ELF-1 (cell line): Measurements from ENCODE around the gene PABPC3.

Source experiments
- DNase-seq: peaks from one replicate; pipeline ENCODE4 v3.0.0-alpha.2; 2016; ENCODE audit warnings: low read depth, low spot score

Gene PABPC3

GRCh38 chr13:25111585-25111956, 15.6 kb downstream of the PABPC3 start:
- DNase-seq: no peak

GRCh38 chr13:25112695-25113255, 16.8 kb downstream of the PABPC3 start:
- DNase-seq: no peak

GRCh38 chr13:25114220-25114619, 18.3 kb downstream of the PABPC3 start:
- peak; percentile 94 for DNase-seq

- peak; percentile 80 for DNase-seq
Observed at GRCh38 chr13:25116044-25116443, 20.1 kb downstream of the PABPC3 start.

GRCh38 chr13:25117312-25117711, 21.4 kb downstream of the PABPC3 start:
- DNase-seq: no peak

GRCh38 chr13:25118378-25118905, 22.5 kb downstream of the PABPC3 start:
- DNase-seq: no peak

GRCh38 chr13:25130944-25131343, 35.0 kb downstream of the PABPC3 start:
- no peak for DNase-seq

GRCh38 chr13:25131881-25132420, 36.0 kb downstream of the PABPC3 start:
- no peak for DNase-seq

- no peak for DNase-seq
Observed at GRCh38 chr13:25132751-25133390, 36.9 kb downstream of the PABPC3 start.

- DNase-seq: no peak
Observed at GRCh38 chr13:25135896-25136295, 40.0 kb downstream of the PABPC3 start.

- no peak for DNase-seq
Observed at GRCh38 chr13:25136880-25137787, 41.2 kb downstream of the PABPC3 start.

- DNase-seq: no peak
Observed at GRCh38 chr13:25137788-25138115, 41.8 kb downstream of the PABPC3 start.

- no peak for DNase-seq
Observed at GRCh38 chr13:25141042-25141441, 45.1 kb downstream of the PABPC3 start.

GRCh38 chr13:25143706-25144105, 47.8 kb downstream of the PABPC3 start:
- no peak for DNase-seq

GRCh38 chr13:25147638-25148401, 51.9 kb downstream of the PABPC3 start:
- no peak for DNase-seq

GRCh38 chr13:25148402-25148771, 52.5 kb downstream of the PABPC3 start:
- no peak for DNase-seq
